HUES6 (cell line): Measurements from ENCODE around the gene PTPRR.

Experiments
- H3K27ac ChIP-seq: 2 replicates; pipeline ENCODE4 v1.7.0; 2013; ENCODE audit warnings: low read depth, mild to moderate bottlenecking, low read length, inconsistent platforms
- H3K27me3 ChIP-seq: 2 replicates; pipeline ENCODE4 v1.6.1; 2013; ENCODE audit warnings: low read length; ENCODE audit not compliant: control insufficient read depth, insufficient read depth
- H3K36me3 ChIP-seq: 2 replicates; pipeline ENCODE4 v1.6.1; 2013; ENCODE audit warnings: low read length; ENCODE audit not compliant: control insufficient read depth, insufficient read depth
- H3K4me1 ChIP-seq: 2 replicates; pipeline ENCODE4 v1.6.1; 2013; ENCODE audit warnings: low read length; ENCODE audit not compliant: control insufficient read depth, insufficient read depth
- H3K4me3 ChIP-seq: 2 replicates; pipeline ENCODE4 v1.5.1; 2013; ENCODE audit warnings: low read depth, low read length
- H3K9ac ChIP-seq: one replicate; pipeline ENCODE4 v1.6.1; 2013; ENCODE audit warnings: mild to moderate bottlenecking, low read length
- H3K9me3 ChIP-seq: 2 replicates; pipeline ENCODE4 v1.6.1; 2013; ENCODE audit warnings: low read depth, low read length; ENCODE audit not compliant: control insufficient read depth, insufficient read depth

PTPRR gene

GRCh38 chr12:70619471-70620152, 300.9 kb downstream of the PTPRR start:
- H3K4me1 ChIP-seq, result peaks cover 12% of the 10 kb centered on the region; the same call in 1 of the 2 replicates
- no peak overlapping the region for H3K27ac ChIP-seq

DNA sequence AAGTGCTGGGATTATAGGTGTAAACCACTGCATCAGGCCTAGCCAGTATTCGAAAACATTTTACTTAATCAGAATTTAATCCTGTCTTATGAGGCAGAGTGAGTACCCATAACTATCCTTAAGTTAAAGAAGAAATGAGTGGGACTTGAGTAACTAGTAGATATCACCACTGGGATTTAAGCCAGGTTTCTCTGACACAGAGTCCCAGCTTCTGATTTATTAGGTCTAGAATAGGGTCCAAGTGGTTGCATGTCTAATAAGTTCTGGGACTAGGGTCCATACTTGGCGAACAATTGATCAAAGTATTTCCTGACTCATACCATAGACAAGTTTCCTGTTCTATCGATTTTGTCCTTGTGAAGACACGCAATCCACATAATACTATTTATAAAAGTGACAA, 302.2 kb downstream of the PTPRR start:
- Histone ChIP-seq H3K4me1 (peaks cover 20% of the 10 kb centered on the region; the same call in 1 of the 2 replicates), H3K27ac (no peak overlapping the region), H3K9me3 (no peaks in the 10 kb centered on the region), H3K4me3 (no peak overlapping the region), H3K9ac (no peak overlapping the region), H3K36me3 (no peaks in the 10 kb centered on the region), H3K27me3 (no peaks in the 10 kb centered on the region)

More at GRCh38 chr12:70619471-70620152, 300.9 kb downstream of the PTPRR start:
- Histone ChIP-seq H3K9me3 (no peaks in the 10 kb centered on the region), H3K27me3 (no peaks in the 10 kb centered on the region), H3K4me3 (no peak overlapping the region), H3K36me3 (no peaks in the 10 kb centered on the region), H3K9ac (no peak overlapping the region)

- no peak overlapping the region for H3K27ac ChIP-seq
- H3K4me3 ChIP-seq, result no peak overlapping the region
- no peak overlapping the region for H3K9ac ChIP-seq
- H3K27me3 ChIP-seq, result no peaks in the 10 kb centered on the region
- H3K9me3 ChIP-seq, result no peaks in the 10 kb centered on the region
- H3K36me3 ChIP-seq, result no peaks in the 10 kb centered on the region
- peaks cover 20% of the 10 kb centered on the region; the same call in 1 of the 2 replicates for H3K4me1 ChIP-seq
These were observed 303.1 kb downstream of the PTPRR start for GRCh38 chr12:70617450-70617849.

DNA sequence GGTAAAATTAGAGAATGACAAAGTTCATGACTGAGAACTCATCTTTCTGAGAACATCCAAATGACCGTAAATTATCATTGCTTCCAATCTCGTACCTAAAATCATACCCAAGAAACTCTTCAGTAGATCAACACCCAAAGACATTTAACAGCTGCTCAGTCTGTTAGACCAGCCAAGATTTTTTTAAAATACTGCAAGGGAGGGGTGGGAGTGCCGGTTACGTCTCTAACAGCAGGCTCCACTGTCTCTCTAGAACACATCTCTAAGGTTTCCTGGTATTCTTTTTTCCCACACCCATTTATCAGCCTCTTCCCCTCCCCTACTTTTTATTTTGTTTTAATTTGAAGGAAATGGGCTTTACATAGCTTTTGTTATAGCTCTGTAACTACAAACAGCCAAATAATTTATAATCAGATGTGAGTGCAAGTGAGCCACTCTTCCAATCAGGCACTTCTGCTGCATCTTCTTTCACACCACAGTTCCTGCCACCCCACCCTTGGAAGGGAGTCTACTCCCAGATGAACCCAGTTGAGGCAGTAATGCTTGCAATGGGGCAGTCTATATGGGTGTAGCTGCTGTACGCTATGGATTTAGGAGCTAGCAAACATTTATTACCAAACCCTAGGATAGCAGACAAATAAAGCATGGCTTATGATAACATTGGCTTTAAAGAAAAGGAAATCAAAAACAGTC, 305.2 kb downstream of the PTPRR start:
- no peak overlapping the region for H3K9ac ChIP-seq
- H3K4me3 ChIP-seq, result no peak overlapping the region
- H3K27me3 ChIP-seq, result peaks cover 5% of the 10 kb centered on the region; the same call in 1 of the 2 replicates
- H3K4me1 ChIP-seq, result peaks cover 25% of the 10 kb centered on the region; the same call in 1 of the 2 replicates
- no peaks in the 10 kb centered on the region for H3K36me3 ChIP-seq
- H3K27ac ChIP-seq, result no peak overlapping the region
- H3K9me3 ChIP-seq, result no peaks in the 10 kb centered on the region

DNA sequence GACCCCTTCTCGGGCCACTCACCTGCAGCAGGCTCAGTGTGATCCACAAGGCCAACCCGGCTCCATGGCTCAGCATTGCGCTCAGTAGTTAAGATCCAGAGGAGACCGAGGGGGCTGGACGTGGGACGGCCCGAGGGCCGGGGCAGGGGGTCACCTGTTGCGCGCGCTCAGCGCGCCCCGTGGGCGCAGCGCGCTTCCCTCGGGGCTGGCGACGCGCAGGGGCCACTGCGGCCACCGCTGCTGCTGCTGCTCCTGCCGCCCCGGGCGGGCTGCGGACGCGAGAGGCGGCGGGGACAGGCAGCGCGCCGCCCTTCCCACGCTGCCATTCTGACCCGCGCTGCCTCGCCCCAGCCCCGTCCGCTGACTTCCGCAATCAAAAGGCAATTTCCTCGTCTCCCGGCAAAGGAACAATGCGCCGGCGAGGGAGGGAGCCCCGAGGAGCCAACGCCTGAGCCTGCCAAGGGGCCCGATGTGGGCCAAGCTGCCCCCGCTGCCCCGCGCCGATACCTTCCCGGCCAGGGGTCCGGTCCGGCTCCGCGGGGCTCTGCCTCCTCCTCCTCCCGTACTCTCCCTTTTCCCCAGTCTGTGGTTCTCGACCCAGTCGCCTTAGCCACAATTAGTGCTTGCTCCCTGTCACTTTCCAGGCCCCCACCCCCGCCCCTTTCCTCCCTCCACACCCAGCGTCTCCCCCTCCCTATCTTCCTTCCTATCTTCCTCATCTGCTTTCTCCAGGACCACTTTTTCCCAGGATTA, 310.6 kb downstream of the PTPRR start:
- Histone ChIP-seq H3K36me3 (no peaks in the 10 kb centered on the region), H3K4me3 (peak overlapping the region; percentile 68), H3K4me1 (peaks cover 22% of the 10 kb centered on the region), H3K9me3 (no peaks in the 10 kb centered on the region), H3K9ac (peak overlapping the region; percentile 29), H3K27ac (no peak overlapping the region), H3K27me3 (peaks cover 29% of the 10 kb centered on the region)

DNA sequence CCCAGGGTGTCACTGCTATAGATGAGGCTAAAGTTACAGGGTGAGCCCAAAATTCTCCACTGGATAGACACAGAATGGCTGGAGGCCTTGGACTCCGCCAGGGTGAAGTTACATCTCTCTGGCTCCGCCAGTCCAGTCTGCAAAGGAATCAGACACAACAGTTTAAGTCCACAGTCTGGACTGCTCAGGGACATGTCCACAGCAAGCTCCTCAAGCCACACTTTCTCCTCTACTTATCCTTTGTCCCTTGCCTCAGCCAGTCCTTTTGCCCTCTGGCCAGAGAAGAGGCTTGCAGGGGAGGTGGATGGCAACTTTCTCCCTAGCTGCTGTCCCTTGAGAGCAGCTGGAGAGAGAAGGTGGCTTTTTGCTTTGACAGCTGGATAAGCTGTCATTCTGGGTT, 311.3 kb downstream of the PTPRR start:
- Histone ChIP-seq H3K4me1 (peaks cover 16% of the 10 kb centered on the region), H3K4me3 (peak overlapping the region; percentile 68), H3K36me3 (no peaks in the 10 kb centered on the region), H3K27me3 (peaks cover 29% of the 10 kb centered on the region), H3K9me3 (peaks cover 4% of the 10 kb centered on the region; the same call in 1 of the 2 replicates), H3K27ac (no peak overlapping the region), H3K9ac (no peak overlapping the region)

DNA sequence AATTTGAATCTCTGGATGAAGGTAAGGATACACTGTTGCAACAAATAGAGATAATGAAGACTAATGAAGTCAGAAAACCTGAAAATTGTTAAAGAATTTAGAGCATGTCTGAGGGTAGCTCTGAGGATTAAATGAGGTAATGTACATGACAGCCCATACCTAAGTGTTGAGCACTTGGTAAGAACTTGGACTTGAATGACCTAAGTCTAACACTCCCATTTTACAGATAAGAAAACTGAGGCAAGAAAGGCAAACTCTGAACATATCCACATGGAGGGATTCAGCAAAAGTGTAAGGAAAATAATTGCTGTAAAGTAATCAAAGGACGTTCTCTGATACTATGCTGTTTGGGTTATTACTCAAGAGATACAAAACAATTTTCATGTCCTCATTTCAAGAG, 312.4 kb downstream of the PTPRR start:
- H3K27me3 ChIP-seq, result peaks cover 29% of the 10 kb centered on the region
- no peak overlapping the region for H3K27ac ChIP-seq
- H3K36me3 ChIP-seq, result no peaks in the 10 kb centered on the region
- peaks cover 4% of the 10 kb centered on the region; the same call in 1 of the 2 replicates for H3K9me3 ChIP-seq
- peaks cover 12% of the 10 kb centered on the region for H3K4me1 ChIP-seq
- H3K9ac ChIP-seq, result no peak overlapping the region
- no peak overlapping the region for H3K4me3 ChIP-seq

DNA sequence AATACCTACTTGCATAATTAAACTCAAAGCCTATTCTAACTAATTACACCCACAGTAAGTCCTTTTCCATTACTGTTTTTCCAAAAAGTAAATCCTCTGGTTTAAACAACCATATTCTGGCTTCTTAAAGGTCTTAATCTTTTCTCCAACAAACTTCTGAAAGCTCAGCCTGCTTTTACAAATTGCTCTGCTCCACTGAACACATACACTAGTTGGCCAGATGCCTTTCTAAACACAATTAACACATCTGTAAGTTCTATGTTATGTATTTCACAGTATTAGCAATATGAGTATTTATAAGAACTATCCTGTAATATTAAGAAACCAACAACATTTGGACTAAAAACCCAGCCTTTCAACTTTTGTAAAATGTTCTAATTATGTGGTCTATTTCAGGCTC, 313.4 kb downstream of the PTPRR start:
- no peaks in the 10 kb centered on the region for H3K36me3 ChIP-seq
- H3K27me3 ChIP-seq, result peaks cover 29% of the 10 kb centered on the region
- no peak overlapping the region for H3K4me3 ChIP-seq
- H3K9me3 ChIP-seq, result peaks cover 4% of the 10 kb centered on the region; the same call in 1 of the 2 replicates
- H3K9ac ChIP-seq, result no peak overlapping the region
- peaks cover 12% of the 10 kb centered on the region for H3K4me1 ChIP-seq
- H3K27ac ChIP-seq, result no peak overlapping the region

- Histone ChIP-seq H3K27me3 (peaks cover 29% of the 10 kb centered on the region), H3K4me3 (no peak overlapping the region), H3K4me1 (peaks cover 12% of the 10 kb centered on the region), H3K9ac (no peak overlapping the region), H3K9me3 (peaks cover 4% of the 10 kb centered on the region; the same call in 1 of the 2 replicates), H3K36me3 (no peaks in the 10 kb centered on the region), H3K27ac (no peak overlapping the region)
These were observed 314.6 kb downstream of the PTPRR start for GRCh38 chr12:70605976-70606375.

- peaks cover 7% of the 10 kb centered on the region; the same call in 1 of the 2 replicates for H3K4me1 ChIP-seq
- H3K36me3 ChIP-seq, result no peaks in the 10 kb centered on the region
- H3K9ac ChIP-seq, result no peak overlapping the region
These were observed 315.9 kb downstream of the PTPRR start for GRCh38 chr12:70604662-70605061.

More at GRCh38 chr12:70604662-70605061, 315.9 kb downstream of the PTPRR start:
- H3K9me3 ChIP-seq, result peaks cover 4% of the 10 kb centered on the region; the same call in 1 of the 2 replicates
- no peak overlapping the region for H3K27ac ChIP-seq
- H3K27me3 ChIP-seq, result peaks cover 17% of the 10 kb centered on the region
- no peak overlapping the region for H3K4me3 ChIP-seq
